ENCODE data around the gene RPL12. TPM values are rescaled to one million over a fixed set of nuclear protein-coding genes. Genes with fewer than 3 reads are reported as not detected.

The RPL12 gene
- total and polyA plus RNA-seq, 2 of the 13 experiments (the other 11 are each of a cell fraction or from before 2014, with no cell fraction given): 1,551 to 2,590 TPM

DNA sequence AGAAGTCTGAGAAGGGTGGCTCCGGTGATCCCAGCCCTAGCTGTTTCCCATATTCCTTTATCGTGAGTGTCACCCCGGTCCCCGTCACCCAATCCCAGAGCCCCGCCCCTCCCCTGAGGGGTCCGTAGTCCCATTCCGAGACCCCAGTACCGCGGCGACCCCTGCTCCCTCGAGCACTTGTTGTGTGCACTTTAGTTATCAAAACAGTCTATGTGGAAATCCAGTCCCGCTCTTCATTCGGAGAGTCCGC lies 327 bp upstream of the RPL12 start (continued):
- TF ChIP-seq NFYB (CRISPR knock-in tag; IDR thresholded peaks at IDR 0.05): no peak
- TF ChIP-seq ZNF34 (CRISPR knock-in tag; IDR thresholded peaks at IDR 0.05; ENCODE audit: borderline replicate concordance): no peak
- no peak for TF ChIP-seq ZIK1 (CRISPR knock-in tag; IDR thresholded peaks at IDR 0.05; ENCODE audit: borderline replicate concordance, low read depth)
- TF ChIP-seq ZNF766 (CRISPR knock-in tag; IDR thresholded peaks at IDR 0.05; ENCODE audit: borderline replicate concordance): no peak
- TF ChIP-seq ZNF543 (CRISPR knock-in tag; IDR thresholded peaks at IDR 0.05): no peak
- TF ChIP-seq HOXD1 (CRISPR knock-in tag; IDR thresholded peaks at IDR 0.05): no peak
- TF ChIP-seq, protein P1, sequence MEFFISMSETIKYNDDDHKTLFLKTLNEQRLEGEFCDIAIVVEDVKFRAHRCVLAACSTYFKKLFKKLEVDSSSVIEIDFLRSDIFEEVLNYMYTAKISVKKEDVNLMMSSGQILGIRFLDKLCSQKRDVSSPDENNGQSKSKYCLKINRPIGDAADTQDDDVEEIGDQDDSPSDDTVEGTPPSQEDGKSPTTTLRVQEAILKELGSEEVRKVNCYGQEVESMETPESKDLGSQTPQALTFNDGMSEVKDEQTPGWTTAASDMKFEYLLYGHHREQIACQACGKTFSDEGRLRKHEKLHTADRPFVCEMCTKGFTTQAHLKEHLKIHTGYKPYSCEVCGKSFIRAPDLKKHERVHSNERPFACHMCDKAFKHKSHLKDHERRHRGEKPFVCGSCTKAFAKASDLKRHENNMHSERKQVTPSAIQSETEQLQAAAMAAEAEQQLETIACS (CRISPR knock-in tag; IDR thresholded peaks at IDR 0.05): no peak
- TF ChIP-seq ZNF572 (CRISPR knock-in tag; IDR thresholded peaks at IDR 0.05): no peak
- no peak for TF ChIP-seq ZNF44 (CRISPR knock-in tag; IDR thresholded peaks at IDR 0.05)
- no peak for TF ChIP-seq MTF2 (CRISPR knock-in tag; IDR thresholded peaks at IDR 0.05; ENCODE audit: borderline replicate concordance)
- TF ChIP-seq HDAC2 (CRISPR knock-in tag; IDR thresholded peaks at IDR 0.05): no peak
- TF ChIP-seq ZNF850 (CRISPR knock-in tag; conservative IDR thresholded peaks at IDR 0.05): no peak; the same call in 1 of the 2 replicates
- no peak for TF ChIP-seq RFX5 (IDR thresholded peaks at IDR 0.05; ENCODE audit: low read depth, low read length)
- no peak for TF ChIP-seq RFXAP (CRISPR knock-in tag; IDR thresholded peaks at IDR 0.05; ENCODE audit: borderline replicate concordance)
- TF ChIP-seq SIX4 (CRISPR knock-in tag; IDR thresholded peaks at IDR 0.05): no peak
- peak; percentile 69; the same call in 1 of the 2 replicates for TF ChIP-seq KDM5A (IDR thresholded peaks at IDR 0.05; ENCODE audit: borderline replicate concordance, low read length)
- TF ChIP-seq PRMT3 (CRISPR knock-in tag; IDR thresholded peaks at IDR 0.05; ENCODE audit: borderline replicate concordance, low read depth): no peak
- TF ChIP-seq JUND (CRISPR knock-in tag; IDR thresholded peaks at IDR 0.05): no peak
- no peak for TF ChIP-seq RXRB (CRISPR knock-in tag; IDR thresholded peaks at IDR 0.05; ENCODE audit: borderline replicate concordance)
- no peak for TF ChIP-seq ZNF292 (CRISPR knock-in tag; IDR thresholded peaks at IDR 0.05; ENCODE audit: borderline replicate concordance, low read depth)
- TF ChIP-seq KAT7 (CRISPR knock-in tag; IDR thresholded peaks at IDR 0.05; ENCODE audit: borderline replicate concordance): no peak; the same call in 1 of the 2 replicates
- 0 out of 2 replicates have a peak, but pooled peaks have one; percentile 12 for TF ChIP-seq ZBTB2 (CRISPR knock-in tag; IDR thresholded peaks at IDR 0.05; ENCODE audit: low read depth)
- TF ChIP-seq ZNF343 (CRISPR knock-in tag; IDR thresholded peaks at IDR 0.05): peak; percentile 28; the same call in 1 of the 2 replicates
- 0 out of 2 replicates have a peak, but pooled peaks have one; percentile 43 for TF ChIP-seq AHDC1 (CRISPR knock-in tag; IDR thresholded peaks at IDR 0.05; ENCODE audit: borderline replicate concordance)
- TF ChIP-seq ZBTB7B (CRISPR knock-in tag; IDR thresholded peaks at IDR 0.05): peak; percentile 19; the same call in 1 of the 2 replicates

All from HepG2 (cell line).